Loucy (cell line): ENCODE measurements around the gene ZFHX3.

ENCODE experiments used
- H2AFZ ChIP-seq: fragments of 200-600 bp; sonication (generic); 2 replicates; pipeline ENCODE4 v1.6.0; 2016; ENCODE audit warnings: antibody characterized with exemption, mild to moderate bottlenecking, low read length, moderate library complexity
- H3F3A ChIP-seq: fragments of 200-600 bp; 2 replicates; pipeline ENCODE4 v1.6.0; 2016; ENCODE audit warnings: antibody characterized with exemption, low read depth, mild to moderate bottlenecking
- H3K27me3 ChIP-seq: fragments of 200-600 bp; sonication (generic); 2 replicates; pipeline ENCODE4 v1.6.1; 2014; ENCODE audit warnings: low read length, mild to moderate bottlenecking; ENCODE audit not compliant: insufficient read depth, poor library complexity, severe bottlenecking
- H3K36me3 ChIP-seq: fragments of 200-600 bp; sonication (generic); 2 replicates; pipeline ENCODE4 v1.6.1; 2016; ENCODE audit warnings: low read length; ENCODE audit not compliant: insufficient read depth
- H3K4me1 ChIP-seq: fragments of 200-600 bp; sonication (generic); 2 replicates; pipeline ENCODE4 v1.5.1; 2014; ENCODE audit warnings: low read length, mild to moderate bottlenecking; ENCODE audit not compliant: insufficient read depth, poor library complexity, severe bottlenecking
- H3K4me2 ChIP-seq: fragments of 200-600 bp; sonication (generic); 2 replicates; pipeline ENCODE4 v1.6.0; 2014; ENCODE audit warnings: antibody characterized with exemption, low read length, low read depth, mild to moderate bottlenecking; ENCODE audit not compliant: poor library complexity, severe bottlenecking
- H3K4me3 ChIP-seq: fragments of 200-600 bp; sonication (generic); 2 replicates; pipeline ENCODE4 v1.5.1; 2014; ENCODE audit warnings: low read length, mild to moderate bottlenecking, mixed read lengths; ENCODE audit not compliant: poor library complexity, severe bottlenecking
- H3K79me2 ChIP-seq: fragments of 200-600 bp; sonication (generic); 2 replicates; pipeline ENCODE4 v1.6.1; 2014; ENCODE audit warnings: low read length; ENCODE audit not compliant: insufficient read depth
- H3K9ac ChIP-seq: fragments of 200-600 bp; sonication (generic); 2 replicates; pipeline ENCODE4 v1.6.0; 2014; ENCODE audit warnings: mild to moderate bottlenecking, low read depth, low read length, moderate library complexity; ENCODE audit not compliant: poor library complexity, severe bottlenecking
- H3K9me2 ChIP-seq: fragments of 200-600 bp; sonication (generic); replicated peaks from 2 replicates; pipeline ENCODE4 v1.6.1; 2016; ENCODE audit warnings: low read depth, low read length, mixed read lengths
- H3K9me3 ChIP-seq: fragments of 200-600 bp; sonication (generic); 2 replicates; pipeline ENCODE4 v1.6.1; 2014; ENCODE audit warnings: mild to moderate bottlenecking, antibody characterized with exemption, low read length, low read depth; ENCODE audit not compliant: insufficient read depth
- H4K20me1 ChIP-seq: fragments of 200-600 bp; sonication (generic); 2 replicates; pipeline ENCODE4 v1.6.0; 2014; ENCODE audit warnings: antibody characterized with exemption, low read length, mild to moderate bottlenecking; ENCODE audit not compliant: insufficient read depth, poor library complexity, severe bottlenecking
- CTCF ChIP-seq: fragments of 200-600 bp; sonication (generic); conservative IDR thresholded peaks from 2 replicates; pipeline ENCODE4 v1.5.1; 2014; ENCODE audit warnings: mild to moderate bottlenecking, antibody characterized with exemption, low read length
- EZH2phosphoT487 ChIP-seq: fragments of 200-600 bp; IDR thresholded peaks from 2 replicates; pipeline ENCODE4 v1.6.1; 2018; ENCODE audit warnings: antibody characterized with exemption, mild to moderate bottlenecking, moderate library complexity, borderline replicate concordance

Gene ZFHX3

GRCh38 chr16:72983728-72984350, 64.1 kb downstream of the ZFHX3 start:
- no peaks in the 10 kb centered on the region for H3K36me3 ChIP-seq
- TF ChIP-seq CTCF, result no peak
- no peak for TF ChIP-seq EZH2phosphoT487
- no peak overlapping the region for H3K9ac ChIP-seq
- H4K20me1 ChIP-seq, result no peaks in the 10 kb centered on the region
- H3F3A ChIP-seq, result no peaks in the 10 kb centered on the region
- H2AFZ ChIP-seq, result no peak overlapping the region
- H3K4me1 ChIP-seq, result no peaks in the 10 kb centered on the region
- no peaks in the 10 kb centered on the region for H3K9me2 ChIP-seq
- H3K4me2 ChIP-seq, result no peak overlapping the region
- H3K27me3 ChIP-seq, result no peaks in the 10 kb centered on the region
- H3K9me3 ChIP-seq, result no peaks in the 10 kb centered on the region
- H3K4me3 ChIP-seq, result no peak overlapping the region
- H3K79me2 ChIP-seq, result no peaks in the 10 kb centered on the region; the same call in 1 of the 2 replicates

DNA sequence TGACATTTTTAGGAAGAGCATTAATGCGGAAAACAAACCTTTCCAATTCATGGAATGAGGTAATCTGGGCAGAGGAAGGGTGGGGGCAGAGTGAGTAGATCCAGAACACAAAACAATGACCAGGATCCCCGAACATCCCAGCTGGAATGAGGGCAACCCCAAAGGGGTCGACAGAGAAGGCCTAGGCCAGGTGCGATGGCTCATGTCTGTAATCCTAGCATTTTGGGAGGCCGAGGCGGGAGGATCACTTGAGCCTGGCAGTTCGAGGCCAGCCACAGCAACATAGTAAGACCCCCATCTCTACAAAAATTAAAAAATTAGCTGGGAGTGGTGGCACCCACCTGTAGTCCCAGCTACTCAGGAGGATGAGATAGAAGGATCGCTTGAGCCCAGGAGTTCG, 64.7 kb downstream of the ZFHX3 start:
- Histone ChIP-seq H3K4me1 (no peaks in the 10 kb centered on the region), H3K4me3 (no peak overlapping the region), H3K9me3 (no peaks in the 10 kb centered on the region), H2AFZ (no peak overlapping the region), H3F3A (no peaks in the 10 kb centered on the region), H3K9me2 (no peaks in the 10 kb centered on the region), H3K9ac (no peak overlapping the region), H4K20me1 (no peaks in the 10 kb centered on the region), H3K27me3 (no peaks in the 10 kb centered on the region), H3K36me3 (no peaks in the 10 kb centered on the region), H3K79me2 (no peaks in the 10 kb centered on the region; the same call in 1 of the 2 replicates), H3K4me2 (no peak overlapping the region)
- no peak for TF ChIP-seq CTCF
- no peak for TF ChIP-seq EZH2phosphoT487

DNA sequence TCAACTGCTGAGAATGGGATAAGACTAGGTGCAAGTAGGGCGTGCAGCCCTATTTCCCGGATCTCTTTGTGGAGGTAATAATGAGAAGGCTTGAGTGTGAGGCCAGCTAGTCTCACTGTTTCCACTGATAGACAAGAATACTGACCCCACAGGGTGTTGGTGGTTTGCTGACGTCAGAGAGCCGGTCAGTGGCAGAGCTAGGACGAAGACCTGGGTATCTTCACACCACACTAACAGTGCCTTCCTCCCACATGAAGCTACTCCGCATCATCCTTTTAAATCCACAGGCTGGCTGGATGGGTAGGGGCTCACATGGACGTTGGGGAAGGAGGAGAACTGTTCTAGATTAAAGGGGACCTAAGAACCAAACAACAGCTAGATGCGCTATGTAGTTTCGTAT, 68.0 kb downstream of the ZFHX3 start:
- Histone ChIP-seq H3K36me3 (no peaks in the 10 kb centered on the region), H2AFZ (no peak overlapping the region), H3K9me3 (no peaks in the 10 kb centered on the region), H3K9ac (no peak overlapping the region), H3K4me1 (peaks cover 6% of the 10 kb centered on the region), H4K20me1 (no peaks in the 10 kb centered on the region), H3K9me2 (no peaks in the 10 kb centered on the region), H3F3A (no peaks in the 10 kb centered on the region), H3K27me3 (no peaks in the 10 kb centered on the region), H3K4me3 (no peak overlapping the region), H3K4me2 (no peak overlapping the region), H3K79me2 (no peaks in the 10 kb centered on the region)
- no peak for TF ChIP-seq EZH2phosphoT487
- no peak for TF ChIP-seq CTCF
